Mesenchymal stem cell (in vitro differentiated cells and primary cell): ENCODE measurements around the gene TMEM53.
A peak's percentile ranks its signal among the peaks of the same experiment; 100 is the strongest.

Source experiments
- DNase-seq: peaks from one replicate; pipeline ENCODE4 v3.0.0-alpha.2; 2013
- H2AFZ ChIP-seq: one replicate; pipeline ENCODE4 v1.6.1; 2013; ENCODE audit warnings: low read depth, mild to moderate bottlenecking, control low read depth, inconsistent platforms, low read length, moderate library complexity
- H2AK5ac ChIP-seq: 2 replicates; pipeline ENCODE4 v1.6.1; 2013; ENCODE audit warnings: low read length, moderate library complexity, mild to moderate bottlenecking, inconsistent platforms; ENCODE audit not compliant: severe bottlenecking
- H2BK120ac ChIP-seq: one replicate; pipeline ENCODE4 v1.6.1; 2013; ENCODE audit warnings: low read depth, mild to moderate bottlenecking, inconsistent platforms, low read length, moderate library complexity
- H2BK12ac ChIP-seq, 2 experiments: one replicate each; pipeline ENCODE4 v1.6.1; 2013; ENCODE audit warnings: inconsistent platforms in 2 of 2, low read length in 2 of 2, mild to moderate bottlenecking in 2 of 2, moderate library complexity in 2 of 2, control low read depth in 1 of 2
- H2BK15ac ChIP-seq: one replicate; pipeline ENCODE4 v1.6.1; 2013; ENCODE audit warnings: mild to moderate bottlenecking, low read depth, inconsistent platforms; ENCODE audit not compliant: poor library complexity, severe bottlenecking
- H2BK5ac ChIP-seq: 2 replicates; pipeline ENCODE4 v1.6.1; 2013; ENCODE audit warnings: low read depth, mild to moderate bottlenecking, low read length, control low read depth, inconsistent platforms; ENCODE audit not compliant: poor library complexity, severe bottlenecking
- H3K14ac ChIP-seq, 2 experiments: one replicate each; pipeline ENCODE4 v1.6.1; 2013; ENCODE audit warnings: inconsistent platforms in 2 of 2, low read length in 2 of 2, control low read depth in 1 of 2, mild to moderate bottlenecking in 1 of 2, moderate library complexity in 1 of 2
- H3K18ac ChIP-seq, 2 experiments: one replicate each; pipeline ENCODE4 v1.6.1; 2013; ENCODE audit warnings: inconsistent platforms in 2 of 2, low read length in 2 of 2, control low read depth in 1 of 2, low read depth in 1 of 2, mild to moderate bottlenecking in 1 of 2
- H3K23ac ChIP-seq, 2 experiments: one replicate each; pipeline ENCODE4 v1.6.1; 2013; ENCODE audit warnings: inconsistent platforms in 2 of 2, low read length in 2 of 2, mild to moderate bottlenecking in 2 of 2, moderate library complexity in 2 of 2, control low read depth in 1 of 2
- H3K27ac ChIP-seq: 2 replicates; pipeline ENCODE4 v1.5.1; 2013; ENCODE audit warnings: mild to moderate bottlenecking, moderate library complexity, low read length, control low read depth, inconsistent platforms; ENCODE audit not compliant: poor library complexity, severe bottlenecking
- H3K27me3 ChIP-seq, 2 experiments: 2 replicates each; pipeline versions ENCODE4 v1.6.1 to v1.7.0; 2013; ENCODE audit warnings: low read length in 2 of 2, mild to moderate bottlenecking in 2 of 2, moderate library complexity in 2 of 2, control low read depth in 1 of 2, inconsistent platforms in 1 of 2; ENCODE audit not compliant: control insufficient read depth in 1 of 2, insufficient read depth in 1 of 2
- H3K36me3 ChIP-seq, 2 experiments: 2 replicates each; pipeline versions ENCODE4 v1.6.1 to v1.7.0; 2013; ENCODE audit warnings: low read length in 2 of 2, control low read depth in 1 of 2, inconsistent platforms in 1 of 2, low read depth in 1 of 2, mild to moderate bottlenecking in 1 of 2; ENCODE audit not compliant: insufficient read depth in 2 of 2, control insufficient read depth in 1 of 2
- H3K4ac ChIP-seq, 2 experiments: one replicate each; pipeline ENCODE4 v1.6.1; 2013; ENCODE audit warnings: inconsistent platforms in 2 of 2, low read length in 2 of 2, mild to moderate bottlenecking in 2 of 2, moderate library complexity in 2 of 2, control low read depth in 1 of 2, low read depth in 1 of 2
- H3K4me1 ChIP-seq: 2 replicates; pipeline ENCODE4 v1.6.1; 2013; ENCODE audit warnings: low read depth, low read length, control low read depth; ENCODE audit not compliant: control insufficient read depth, insufficient read depth
- H3K4me2 ChIP-seq: 2 replicates; pipeline ENCODE4 v1.6.1; 2013; ENCODE audit warnings: low read length, mild to moderate bottlenecking, inconsistent platforms; ENCODE audit not compliant: poor library complexity, severe bottlenecking
- H3K4me3 ChIP-seq, 2 experiments: 2 replicates each; pipeline versions ENCODE4 v1.5.1 to v1.7.0; 2013; ENCODE audit warnings: low read length in 2 of 2, mild to moderate bottlenecking in 2 of 2, control low read depth in 1 of 2, low read depth in 1 of 2; ENCODE audit not compliant: insufficient read depth in 1 of 2
- H3K79me1 ChIP-seq: replicated peaks from 2 replicates; pipeline ENCODE4 v1.6.1; 2013; ENCODE audit warnings: mild to moderate bottlenecking, control low read depth, low read length, inconsistent platforms; ENCODE audit not compliant: poor library complexity, severe bottlenecking
- H3K9ac ChIP-seq: 2 replicates; pipeline ENCODE4 v1.7.0; 2013; ENCODE audit warnings: mild to moderate bottlenecking, low read length, moderate library complexity
- H3K9me3 ChIP-seq: 2 replicates; pipeline ENCODE4 v1.7.0; 2013; ENCODE audit warnings: mild to moderate bottlenecking, low read length; ENCODE audit not compliant: control insufficient read depth
- H4K8ac ChIP-seq: one replicate; pipeline ENCODE4 v1.6.1; 2013; ENCODE audit warnings: inconsistent platforms, mild to moderate bottlenecking, low read length, moderate library complexity
- H4K91ac ChIP-seq: one replicate; pipeline ENCODE4 v1.6.1; 2013; ENCODE audit warnings: mild to moderate bottlenecking, low read length, inconsistent platforms
- WGBS: methylation state at CpG from one replicate; pipeline ENCODE4 v1.1.7; 2013; ENCODE audit warnings: mixed read lengths; 5-methylcytosine and 5-hydroxymethylcytosine counted together

Gene TMEM53

DNA sequence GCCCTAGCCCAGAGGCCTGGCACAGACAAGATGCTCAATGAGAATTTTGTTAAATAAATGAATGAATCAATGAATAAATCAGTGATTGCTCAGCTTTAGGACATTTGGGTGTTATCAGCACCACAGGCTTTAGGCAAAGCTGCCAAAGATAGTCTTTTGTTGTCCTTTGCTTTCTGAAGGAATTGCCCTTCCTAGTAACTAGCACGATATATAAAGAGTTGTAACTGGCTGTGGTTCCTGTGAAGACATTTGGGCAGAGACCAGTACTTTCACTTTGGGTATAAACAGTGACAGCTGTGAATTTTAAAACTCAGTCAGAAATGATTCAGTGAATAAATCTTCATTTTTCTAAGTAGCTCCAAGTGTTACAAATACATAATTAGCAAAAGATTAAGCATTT, 43.4 kb upstream of the TMEM53 start:
- H3K79me1 ChIP-seq: no peaks in the 10 kb centered on the region
- H4K8ac ChIP-seq: no peak overlapping the region
- H3K36me3 ChIP-seq: no peaks in the 10 kb centered on the region
- no peak overlapping the region for H3K4ac ChIP-seq
- H4K91ac ChIP-seq: no peak overlapping the region
- H3K4me2 ChIP-seq: no peak overlapping the region
- 100% methylated on average over 1 of the region's 1 CpG for whole genome bisulfite sequencing
- H2AFZ ChIP-seq: no peak overlapping the region
- H3K9me3 ChIP-seq: no peaks in the 10 kb centered on the region
- H2AK5ac ChIP-seq: no peak overlapping the region
- no peak overlapping the region for H3K9ac ChIP-seq
- no peak overlapping the region for H2BK120ac ChIP-seq
- DNase-seq: no peak
- H3K4me3 ChIP-seq: no peak overlapping the region
- H3K14ac ChIP-seq: no peak overlapping the region
- H3K23ac ChIP-seq: no peak overlapping the region
- H2BK12ac ChIP-seq: no peak overlapping the region
- H3K27me3 ChIP-seq: no peaks in the 10 kb centered on the region
- H3K18ac ChIP-seq: no peak overlapping the region
- H3K27ac ChIP-seq: no peak overlapping the region
- peaks cover 4% of the 10 kb centered on the region for H3K4me1 ChIP-seq
- no peak overlapping the region for H2BK15ac ChIP-seq
- no peak overlapping the region for H2BK5ac ChIP-seq

DNA sequence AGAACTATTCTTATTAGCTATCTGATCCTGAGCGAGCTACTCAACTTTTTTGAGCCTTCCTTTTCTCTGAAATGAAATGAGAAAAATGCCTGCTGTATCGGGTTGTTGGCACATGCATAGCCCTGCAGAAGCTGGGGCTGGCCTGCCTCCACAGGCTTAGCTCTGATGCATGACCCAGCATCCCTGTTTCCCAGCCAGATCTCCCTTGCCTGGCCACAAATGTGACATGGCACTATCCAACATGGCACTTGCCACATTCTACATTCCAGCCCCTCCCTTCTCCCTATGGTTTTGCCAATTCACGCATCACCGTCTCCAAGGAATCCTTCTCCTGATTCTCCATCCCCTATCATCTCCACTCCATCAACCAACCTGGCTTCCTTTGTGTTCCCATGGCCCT, 42.9 kb upstream of the TMEM53 start:
- H2BK12ac ChIP-seq: no peak overlapping the region
- H3K4me3 ChIP-seq: no peak overlapping the region
- H2AK5ac ChIP-seq: no peak overlapping the region
- H4K91ac ChIP-seq: no peak overlapping the region
- H2BK120ac ChIP-seq: no peak overlapping the region
- no peak overlapping the region for H3K18ac ChIP-seq
- no peak overlapping the region for H2AFZ ChIP-seq
- no peak for DNase-seq
- no peak overlapping the region for H4K8ac ChIP-seq
- H3K23ac ChIP-seq: no peak overlapping the region
- no peak overlapping the region for H2BK5ac ChIP-seq
- no peaks in the 10 kb centered on the region for H3K79me1 ChIP-seq
- H3K4me1 ChIP-seq: peaks cover 4% of the 10 kb centered on the region
- H3K27me3 ChIP-seq: no peaks in the 10 kb centered on the region
- H3K14ac ChIP-seq: no peak overlapping the region
- H3K4ac ChIP-seq: no peak overlapping the region
- no peak overlapping the region for H3K4me2 ChIP-seq
- H2BK15ac ChIP-seq: no peak overlapping the region
- no peaks in the 10 kb centered on the region for H3K9me3 ChIP-seq
- no peaks in the 10 kb centered on the region for H3K36me3 ChIP-seq
- 89% methylated on average over 4 of the region's 4 CpGs for WGBS
- H3K9ac ChIP-seq: no peak overlapping the region
- no peak overlapping the region for H3K27ac ChIP-seq

DNA sequence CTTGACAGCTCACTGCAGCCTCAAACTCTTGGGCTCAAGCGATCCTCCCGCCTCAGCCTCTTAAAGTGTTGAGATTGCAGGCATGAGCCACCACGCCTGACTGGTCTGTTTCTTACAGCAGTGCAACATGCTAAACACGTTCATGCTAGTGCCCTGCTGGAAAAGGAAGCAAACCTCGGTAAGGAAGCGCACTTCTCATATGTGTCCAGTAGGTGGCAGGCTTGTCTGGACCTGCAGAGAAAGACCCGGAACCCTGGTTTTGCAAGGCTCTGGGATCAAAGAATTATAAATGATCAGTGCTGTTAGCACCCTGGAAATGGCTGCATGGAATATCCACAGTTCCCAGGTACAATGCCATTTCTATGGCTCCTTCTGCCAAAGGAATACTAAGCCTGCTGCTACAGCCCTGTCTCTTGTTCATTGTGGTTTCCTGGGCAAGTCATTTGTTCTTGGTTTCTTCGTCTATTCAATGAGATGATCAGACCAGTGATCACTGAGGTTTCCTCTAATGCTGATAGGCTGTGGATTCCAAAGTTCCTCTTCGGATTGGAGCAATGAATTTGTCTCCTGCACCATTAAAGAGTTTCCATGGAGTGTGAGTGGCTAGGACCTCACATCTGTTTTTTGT, 40.8 kb upstream of the TMEM53 start:
- H3K9ac ChIP-seq: peak overlapping the region; percentile 17
- H2AFZ ChIP-seq: no peak overlapping the region
- no peak overlapping the region for H4K91ac ChIP-seq
- no peaks in the 10 kb centered on the region for H3K79me1 ChIP-seq
- no peak overlapping the region for H2BK12ac ChIP-seq
- no peak overlapping the region for H3K27ac ChIP-seq
- H3K36me3 ChIP-seq: no peaks in the 10 kb centered on the region
- H3K14ac ChIP-seq: no peak overlapping the region
- H3K23ac ChIP-seq: no peak overlapping the region
- H3K18ac ChIP-seq: no peak overlapping the region
- H2BK15ac ChIP-seq: no peak overlapping the region
- H3K4me3 ChIP-seq: no peak overlapping the region
- no peak overlapping the region for H2AK5ac ChIP-seq
- no peak overlapping the region for H2BK5ac ChIP-seq
- peak overlapping the region; percentile 7 for H4K8ac ChIP-seq
- no peak overlapping the region for H3K4me2 ChIP-seq
- H3K9me3 ChIP-seq: no peaks in the 10 kb centered on the region
- 16% methylated on average over 9 of the region's 9 CpGs for WGBS
- peaks cover 0 to 7% of the 10 kb centered on the region in 2 experiments for H3K27me3 ChIP-seq
- peaks cover 4% of the 10 kb centered on the region for H3K4me1 ChIP-seq
- no peak overlapping the region for H3K4ac ChIP-seq
- H2BK120ac ChIP-seq: no peak overlapping the region
- DNase-seq: peak; percentile 80

DNA sequence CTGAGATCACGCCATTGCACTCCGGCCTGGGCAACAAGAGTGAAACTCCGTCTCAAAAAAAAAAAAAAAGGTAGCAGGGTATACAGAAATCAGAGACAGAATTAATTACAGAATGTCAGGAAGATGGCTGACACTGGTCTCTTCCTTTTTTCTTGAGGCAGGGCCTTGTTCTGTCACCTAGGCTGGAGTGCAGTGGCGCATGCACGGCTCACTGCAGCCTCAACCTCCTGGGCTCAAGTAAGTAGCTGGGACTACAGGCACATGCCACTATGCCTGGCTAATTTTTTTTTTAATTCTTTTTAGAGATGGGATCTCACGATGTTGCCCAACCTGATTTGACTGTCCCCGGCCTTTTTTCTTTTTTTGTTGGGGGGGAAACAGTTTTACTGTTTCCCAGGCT, 40.3 kb upstream of the TMEM53 start:
- Histone ChIP-seq H3K14ac (no peak overlapping the region), H3K27me3 (peaks cover 0 to 7% of the 10 kb centered on the region in 2 experiments), H2AFZ (no peak overlapping the region), H3K4me2 (no peak overlapping the region), H2BK15ac (no peak overlapping the region), H3K36me3 (no peaks in the 10 kb centered on the region), H3K79me1 (no peaks in the 10 kb centered on the region), H3K27ac (no peak overlapping the region), H2BK5ac (no peak overlapping the region), H2AK5ac (no peak overlapping the region), H2BK12ac (no peak overlapping the region), H4K8ac (no peak overlapping the region), H3K9me3 (no peaks in the 10 kb centered on the region), H2BK120ac (no peak overlapping the region), H3K9ac (no peak overlapping the region), H4K91ac (no peak overlapping the region), H3K23ac (no peak overlapping the region), H3K4ac (no peak overlapping the region), H3K4me1 (peaks cover 4% of the 10 kb centered on the region), H3K18ac (no peak overlapping the region), H3K4me3 (no peak overlapping the region)
- no peak for DNase-seq
- WGBS: 91% methylated on average over 7 of the region's 7 CpGs
